A549 (cell line): ENCODE results near the gene THTPA.

Experiments
- CEBPB ChIP-seq, 2 experiments: fragments of >200 bp in 1 of 2; sonication (Bioruptor Twin) in 1 of 2; formaldehyde crosslinking in 1 of 2; IDR thresholded peaks; 2 replicates each; pipeline ENCODE4 v1.6.1; 2012 to 2016
- EP300 ChIP-seq, 2 experiments: fragments of >200 bp; sonication (Bioruptor Twin); formaldehyde crosslinking; IDR thresholded peaks; 2 replicates in 1 of 2; 3 replicates in 1 of 2; pipeline ENCODE4 v1.6.1; 2016 to 2017
- GATA3 ChIP-seq: IDR thresholded peaks from 2 replicates; pipeline ENCODE4 v1.6.1; 2012; ENCODE audit warnings: borderline replicate concordance
- HMGXB4 ChIP-seq: fragments of 250-450 bp; sonication (Bioruptor Pico); IDR thresholded peaks from 2 replicates; pipeline ENCODE4 v1.5.0; 2021; ENCODE audit warnings: mild to moderate bottlenecking, moderate library complexity, borderline replicate concordance
- JUN ChIP-seq, 2 experiments: fragments of >200 bp; sonication (Bioruptor Twin); formaldehyde crosslinking; IDR thresholded peaks; 2 replicates in 1 of 2; 3 replicates in 1 of 2; pipeline ENCODE4 v1.6.1; 2016 to 2017
- KDM1A ChIP-seq: fragments of 200-600 bp; sonication (generic); IDR thresholded peaks from 2 replicates; pipeline ENCODE4 v1.6.1; 2016; ENCODE audit warnings: low read depth, mild to moderate bottlenecking
- MAFK ChIP-seq: fragments of 450-650 bp; IDR thresholded peaks from 2 replicates; pipeline ENCODE4 v1.6.1; 2014; ENCODE audit not compliant: partially characterized antibody
- MYC ChIP-seq: IDR thresholded peaks from 2 replicates; pipeline ENCODE4 v1.6.1; 2012; ENCODE audit warnings: mild to moderate bottlenecking, inconsistent platforms, low read length, improper control_type of control experiment, borderline replicate concordance
- RAD21 ChIP-seq, 2 experiments: fragments of >200 bp in 1 of 2; sonication (Bioruptor Twin) in 1 of 2; formaldehyde crosslinking in 1 of 2; IDR thresholded peaks in 1 of 2; conservative IDR thresholded peaks in 1 of 2; 2 replicates in 1 of 2; 3 replicates in 1 of 2; pipeline ENCODE4 v1.6.1; 2012 to 2018; ENCODE audit warnings: inconsistent platforms in 1 of 2
- ZFP36 ChIP-seq: fragments of 450-650 bp; IDR thresholded peaks from 2 replicates; pipeline ENCODE4 v1.6.1; 2014; ENCODE audit warnings: borderline replicate concordance; ENCODE audit not compliant: partially characterized antibody
- TF ChIP-seq, protein P1 (sequence below): fragments of >200 bp; sonication (Bioruptor Twin); formaldehyde crosslinking; IDR thresholded peaks from 3 replicates; pipeline ENCODE4 v1.5.1; 2016
- TF ChIP-seq, protein P2 (sequence below): fragments of >200 bp; sonication (Bioruptor Twin); formaldehyde crosslinking; IDR thresholded peaks from 3 replicates; pipeline ENCODE4 v1.6.1; 2016
- TF ChIP-seq, protein P3 (sequence below): fragments of 150-350 bp; IDR thresholded peaks from 2 replicates; pipeline ENCODE4 v1.6.1; 2014; ENCODE audit warnings: low read depth, mild to moderate bottlenecking, low read length

DNA sequence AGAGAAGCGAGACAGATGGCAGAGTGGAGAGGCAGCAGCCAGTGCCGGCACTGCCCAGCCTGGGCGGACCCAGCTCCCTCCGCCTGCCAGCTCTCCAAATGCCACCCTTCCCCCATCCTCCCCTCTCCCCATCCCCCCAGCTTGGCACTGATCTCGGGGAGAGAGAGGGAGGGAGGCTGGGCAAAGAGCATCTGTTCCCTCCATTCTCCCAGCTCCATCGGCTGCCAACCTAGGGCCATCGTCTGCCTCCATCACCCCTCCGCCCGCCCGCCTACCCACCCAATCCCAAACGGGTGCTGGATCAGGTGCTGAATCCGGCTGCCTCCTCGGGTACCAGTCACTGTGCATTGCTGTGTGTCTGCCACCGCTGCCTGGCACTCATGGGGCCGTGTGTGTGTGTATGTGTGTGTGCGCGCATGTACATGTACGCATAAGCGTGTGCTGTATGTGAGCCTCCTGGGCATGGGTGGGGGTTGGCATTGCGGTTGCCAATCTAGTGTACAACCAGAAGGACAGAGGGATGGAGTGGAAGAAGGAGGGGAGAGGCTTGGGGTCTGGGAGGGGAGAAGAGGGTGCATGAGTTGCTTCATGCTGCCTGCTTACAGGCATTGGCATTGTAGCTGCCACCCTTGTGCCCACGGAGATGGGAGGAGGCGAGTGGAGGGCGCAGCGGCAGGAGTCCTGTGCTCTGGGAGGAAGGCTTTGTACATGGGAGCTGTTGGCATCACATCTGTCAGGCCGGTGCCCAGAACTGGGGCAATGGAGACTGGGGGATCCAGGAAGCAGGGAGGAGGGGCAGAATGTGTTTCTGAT is 42.9 kb upstream of the THTPA start:
- TF ChIP-seq MYC (no peak), CEBPB (IDR thresholded peaks at IDR 0.05) (no peak), MAFK (no peak), JUN (IDR thresholded peaks at IDR 0.05) (no peak), RAD21 (conservative IDR thresholded peaks at IDR 0.05 in 1 of 2, IDR thresholded peaks at IDR 0.05 in 1 of 2) (no peak), EP300 (IDR thresholded peaks at IDR 0.05) (no peak), GATA3 (no peak), ZFP36 (no peak), HMGXB4 (CRISPR knock-in tag) (no peak), KDM1A (no peak)
- TF ChIP-seq, protein P1, sequence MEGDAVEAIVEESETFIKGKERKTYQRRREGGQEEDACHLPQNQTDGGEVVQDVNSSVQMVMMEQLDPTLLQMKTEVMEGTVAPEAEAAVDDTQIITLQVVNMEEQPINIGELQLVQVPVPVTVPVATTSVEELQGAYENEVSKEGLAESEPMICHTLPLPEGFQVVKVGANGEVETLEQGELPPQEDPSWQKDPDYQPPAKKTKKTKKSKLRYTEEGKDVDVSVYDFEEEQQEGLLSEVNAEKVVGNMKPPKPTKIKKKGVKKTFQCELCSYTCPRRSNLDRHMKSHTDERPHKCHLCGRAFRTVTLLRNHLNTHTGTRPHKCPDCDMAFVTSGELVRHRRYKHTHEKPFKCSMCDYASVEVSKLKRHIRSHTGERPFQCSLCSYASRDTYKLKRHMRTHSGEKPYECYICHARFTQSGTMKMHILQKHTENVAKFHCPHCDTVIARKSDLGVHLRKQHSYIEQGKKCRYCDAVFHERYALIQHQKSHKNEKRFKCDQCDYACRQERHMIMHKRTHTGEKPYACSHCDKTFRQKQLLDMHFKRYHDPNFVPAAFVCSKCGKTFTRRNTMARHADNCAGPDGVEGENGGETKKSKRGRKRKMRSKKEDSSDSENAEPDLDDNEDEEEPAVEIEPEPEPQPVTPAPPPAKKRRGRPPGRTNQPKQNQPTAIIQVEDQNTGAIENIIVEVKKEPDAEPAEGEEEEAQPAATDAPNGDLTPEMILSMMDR, result no peak
- TF ChIP-seq, protein P2, sequence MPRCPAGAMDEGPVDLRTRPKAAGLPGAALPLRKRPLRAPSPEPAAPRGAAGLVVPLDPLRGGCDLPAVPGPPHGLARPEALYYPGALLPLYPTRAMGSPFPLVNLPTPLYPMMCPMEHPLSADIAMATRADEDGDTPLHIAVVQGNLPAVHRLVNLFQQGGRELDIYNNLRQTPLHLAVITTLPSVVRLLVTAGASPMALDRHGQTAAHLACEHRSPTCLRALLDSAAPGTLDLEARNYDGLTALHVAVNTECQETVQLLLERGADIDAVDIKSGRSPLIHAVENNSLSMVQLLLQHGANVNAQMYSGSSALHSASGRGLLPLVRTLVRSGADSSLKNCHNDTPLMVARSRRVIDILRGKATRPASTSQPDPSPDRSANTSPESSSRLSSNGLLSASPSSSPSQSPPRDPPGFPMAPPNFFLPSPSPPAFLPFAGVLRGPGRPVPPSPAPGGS, result no peak
- TF ChIP-seq, protein P3, sequence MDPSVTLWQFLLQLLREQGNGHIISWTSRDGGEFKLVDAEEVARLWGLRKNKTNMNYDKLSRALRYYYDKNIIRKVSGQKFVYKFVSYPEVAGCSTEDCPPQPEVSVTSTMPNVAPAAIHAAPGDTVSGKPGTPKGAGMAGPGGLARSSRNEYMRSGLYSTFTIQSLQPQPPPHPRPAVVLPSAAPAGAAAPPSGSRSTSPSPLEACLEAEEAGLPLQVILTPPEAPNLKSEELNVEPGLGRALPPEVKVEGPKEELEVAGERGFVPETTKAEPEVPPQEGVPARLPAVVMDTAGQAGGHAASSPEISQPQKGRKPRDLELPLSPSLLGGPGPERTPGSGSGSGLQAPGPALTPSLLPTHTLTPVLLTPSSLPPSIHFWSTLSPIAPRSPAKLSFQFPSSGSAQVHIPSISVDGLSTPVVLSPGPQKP, result no peak
